OCI-LY7 (cell line): ENCODE measurements around the gene DAP.

Experiments used
- EZH2phosphoT487 ChIP-seq: fragments of 200-600 bp; sonication (generic); IDR thresholded peaks from 2 replicates; pipeline ENCODE4 v1.6.1; 2018; ENCODE audit warnings: low read depth, borderline replicate concordance, mild to moderate bottlenecking, mixed run types, antibody characterized with exemption, low read length, moderate library complexity, mixed read lengths
- TF ChIP-seq, protein P1 (sequence below): fragments of 200-600 bp; sonication (generic); conservative IDR thresholded peaks from 2 replicates; pipeline ENCODE4 v1.5.1; 2014; ENCODE audit warnings: mild to moderate bottlenecking, antibody characterized with exemption, low read length, moderate library complexity, mixed read lengths

GRCh38 chr5:10723514-10723913, 37.5 kb downstream of the DAP start:
- TF ChIP-seq, protein P1, sequence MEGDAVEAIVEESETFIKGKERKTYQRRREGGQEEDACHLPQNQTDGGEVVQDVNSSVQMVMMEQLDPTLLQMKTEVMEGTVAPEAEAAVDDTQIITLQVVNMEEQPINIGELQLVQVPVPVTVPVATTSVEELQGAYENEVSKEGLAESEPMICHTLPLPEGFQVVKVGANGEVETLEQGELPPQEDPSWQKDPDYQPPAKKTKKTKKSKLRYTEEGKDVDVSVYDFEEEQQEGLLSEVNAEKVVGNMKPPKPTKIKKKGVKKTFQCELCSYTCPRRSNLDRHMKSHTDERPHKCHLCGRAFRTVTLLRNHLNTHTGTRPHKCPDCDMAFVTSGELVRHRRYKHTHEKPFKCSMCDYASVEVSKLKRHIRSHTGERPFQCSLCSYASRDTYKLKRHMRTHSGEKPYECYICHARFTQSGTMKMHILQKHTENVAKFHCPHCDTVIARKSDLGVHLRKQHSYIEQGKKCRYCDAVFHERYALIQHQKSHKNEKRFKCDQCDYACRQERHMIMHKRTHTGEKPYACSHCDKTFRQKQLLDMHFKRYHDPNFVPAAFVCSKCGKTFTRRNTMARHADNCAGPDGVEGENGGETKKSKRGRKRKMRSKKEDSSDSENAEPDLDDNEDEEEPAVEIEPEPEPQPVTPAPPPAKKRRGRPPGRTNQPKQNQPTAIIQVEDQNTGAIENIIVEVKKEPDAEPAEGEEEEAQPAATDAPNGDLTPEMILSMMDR: no peak
- no peak for TF ChIP-seq EZH2phosphoT487
